ENCODE measurements around the gene DDX10.

Gene DDX10

GRCh38 chr11:108662700-108663099 lies 2.2 kb upstream of the DDX10 start:
- intact Hi-C loops (cut with DNase I; ENCODE audit: low total_unique reads), result loop anchor here (10.0 kb wide), 4 partner anchors 168 to 1432 kb away; partner anchors contain the start of genes ATM, C11orf65, NPAT and POGLUT3
- TF ChIP-seq CTCF (IDR thresholded peaks at IDR 0.05), result no peak
- H3K4me1 ChIP-seq, result peaks cover 0 to 31% (median 22%) of the 10 kb centered on the region in 4 donors
- H3K9me3 ChIP-seq, result no peaks in the 10 kb centered on the region
- no peaks in the 10 kb centered on the region for H3K27me3 ChIP-seq
- no peak for DNase-seq
- H3K27ac ChIP-seq, result no peak overlapping the region
- H3K4me3 ChIP-seq, result no peak overlapping the region
- no peaks in the 10 kb centered on the region for H3K36me3 ChIP-seq

GRCh38 chr11:108663154-108663877 lies 1.6 kb upstream of the DDX10 start:
- H3K9me3 ChIP-seq, result no peaks in the 10 kb centered on the region
- intact Hi-C loops (cut with DNase I; ENCODE audit: low total_unique reads), result loop anchor here (10.0 kb wide), 4 partner anchors 169 to 1431 kb away; partner anchors contain the start of genes ATM, C11orf65, NPAT and POGLUT3
- H3K27ac ChIP-seq, result no peak overlapping the region
- no peak for TF ChIP-seq CTCF (IDR thresholded peaks at IDR 0.05)
- no peaks in the 10 kb centered on the region for H3K27me3 ChIP-seq
- peaks cover 0 to 36% (median 22%) of the 10 kb centered on the region in 4 donors for H3K4me1 ChIP-seq
- H3K4me3 ChIP-seq, result no peak overlapping the region
- no peak for DNase-seq
- no peaks in the 10 kb centered on the region for H3K36me3 ChIP-seq

GRCh38 chr11:108666373-108666772 lies 1.5 kb downstream of the DDX10 start:
- Histone ChIP-seq H3K36me3 (no peaks in the 10 kb centered on the region), H3K4me3 (peak overlapping the region in 1 of 2 donors; percentile 72), H3K27me3 (no peaks in the 10 kb centered on the region), H3K9me3 (no peaks in the 10 kb centered on the region), H3K27ac (no peak overlapping the region), H3K4me1 (peaks cover 0 to 36% (median 22%) of the 10 kb centered on the region in 4 donors)
- DNase-seq, result no peak
- intact Hi-C loops (cut with DNase I; ENCODE audit: low total_unique reads), result loop anchor here (10.0 kb wide), 4 partner anchors 172 to 1428 kb away; partner anchors contain the start of genes ATM, C11orf65, NPAT and POGLUT3
- no peak for TF ChIP-seq CTCF (IDR thresholded peaks at IDR 0.05)

- TF ChIP-seq CTCF (IDR thresholded peaks at IDR 0.05), result no peak
- intact Hi-C loops (cut with DNase I; ENCODE audit: low total_unique reads), result loop anchor here (10.0 kb wide), 4 partner anchors 174 to 1426 kb away; partner anchors contain the start of genes ATM, C11orf65, NPAT and POGLUT3
- Histone ChIP-seq H3K9me3 (no peaks in the 10 kb centered on the region), H3K27me3 (no peaks in the 10 kb centered on the region), H3K4me1 (peaks cover 0 to 38% (median 23%) of the 10 kb centered on the region in 4 donors), H3K27ac (no peak overlapping the region), H3K36me3 (peaks cover 0 to 8% (median 0%) of the 10 kb centered on the region in 3 donors), H3K4me3 (no peak overlapping the region)
- DNase-seq, result no peak
Measured at GRCh38 chr11:108669286-108669685, 4.4 kb downstream of the DDX10 start.

- Histone ChIP-seq H3K27ac (no peak overlapping the region), H3K4me3 (no peak overlapping the region), H3K27me3 (no peaks in the 10 kb centered on the region), H3K36me3 (peaks cover 0 to 12% (median 0%) of the 10 kb centered on the region in 3 donors), H3K4me1 (peaks cover 0 to 36% (median 22%) of the 10 kb centered on the region in 4 donors), H3K9me3 (no peaks in the 10 kb centered on the region)
- no peak for DNase-seq
- intact Hi-C loops (cut with DNase I; ENCODE audit: low total_unique reads), result loop anchor here (10.0 kb wide), 4 partner anchors 175 to 1425 kb away; partner anchors contain the start of genes ATM, C11orf65, NPAT and POGLUT3
- no peak for TF ChIP-seq CTCF (IDR thresholded peaks at IDR 0.05)
Measured at GRCh38 chr11:108669711-108670110, 4.8 kb downstream of the DDX10 start.
